Mesenchymal stem cell (in vitro differentiated cells and primary cell): Measurements from ENCODE around the gene AFTPH.
A peak's percentile ranks its signal among the peaks of the same experiment; 100 is the strongest.

Experiments
- DNase-seq: peaks from one replicate; pipeline ENCODE4 v3.0.0-alpha.2; 2013
- H2AFZ ChIP-seq: one replicate; pipeline ENCODE4 v1.6.1; 2013; ENCODE audit warnings: low read depth, mild to moderate bottlenecking, control low read depth, inconsistent platforms, low read length, moderate library complexity
- H2AK5ac ChIP-seq: 2 replicates; pipeline ENCODE4 v1.6.1; 2013; ENCODE audit warnings: low read length, moderate library complexity, mild to moderate bottlenecking, inconsistent platforms; ENCODE audit not compliant: severe bottlenecking
- H2BK120ac ChIP-seq: one replicate; pipeline ENCODE4 v1.6.1; 2013; ENCODE audit warnings: low read depth, mild to moderate bottlenecking, inconsistent platforms, low read length, moderate library complexity
- H2BK12ac ChIP-seq, 2 experiments: one replicate each; pipeline ENCODE4 v1.6.1; 2013; ENCODE audit warnings: inconsistent platforms in 2 of 2, low read length in 2 of 2, mild to moderate bottlenecking in 2 of 2, moderate library complexity in 2 of 2, control low read depth in 1 of 2
- H2BK15ac ChIP-seq: one replicate; pipeline ENCODE4 v1.6.1; 2013; ENCODE audit warnings: mild to moderate bottlenecking, low read depth, inconsistent platforms; ENCODE audit not compliant: poor library complexity, severe bottlenecking
- H2BK5ac ChIP-seq: 2 replicates; pipeline ENCODE4 v1.6.1; 2013; ENCODE audit warnings: low read depth, mild to moderate bottlenecking, low read length, control low read depth, inconsistent platforms; ENCODE audit not compliant: poor library complexity, severe bottlenecking
- H3K14ac ChIP-seq, 2 experiments: one replicate each; pipeline ENCODE4 v1.6.1; 2013; ENCODE audit warnings: inconsistent platforms in 2 of 2, low read length in 2 of 2, control low read depth in 1 of 2, mild to moderate bottlenecking in 1 of 2, moderate library complexity in 1 of 2
- H3K18ac ChIP-seq, 2 experiments: one replicate each; pipeline ENCODE4 v1.6.1; 2013; ENCODE audit warnings: inconsistent platforms in 2 of 2, low read length in 2 of 2, control low read depth in 1 of 2, low read depth in 1 of 2, mild to moderate bottlenecking in 1 of 2
- H3K23ac ChIP-seq, 2 experiments: one replicate each; pipeline ENCODE4 v1.6.1; 2013; ENCODE audit warnings: inconsistent platforms in 2 of 2, low read length in 2 of 2, mild to moderate bottlenecking in 2 of 2, moderate library complexity in 2 of 2, control low read depth in 1 of 2
- H3K27ac ChIP-seq: 2 replicates; pipeline ENCODE4 v1.5.1; 2013; ENCODE audit warnings: mild to moderate bottlenecking, moderate library complexity, low read length, control low read depth, inconsistent platforms; ENCODE audit not compliant: poor library complexity, severe bottlenecking
- H3K27me3 ChIP-seq, 2 experiments: 2 replicates each; pipeline versions ENCODE4 v1.6.1 to v1.7.0; 2013; ENCODE audit warnings: low read length in 2 of 2, mild to moderate bottlenecking in 2 of 2, moderate library complexity in 2 of 2, control low read depth in 1 of 2, inconsistent platforms in 1 of 2; ENCODE audit not compliant: control insufficient read depth in 1 of 2, insufficient read depth in 1 of 2
- H3K36me3 ChIP-seq, 2 experiments: 2 replicates each; pipeline versions ENCODE4 v1.6.1 to v1.7.0; 2013; ENCODE audit warnings: low read length in 2 of 2, control low read depth in 1 of 2, inconsistent platforms in 1 of 2, low read depth in 1 of 2, mild to moderate bottlenecking in 1 of 2; ENCODE audit not compliant: insufficient read depth in 2 of 2, control insufficient read depth in 1 of 2
- H3K4ac ChIP-seq, 2 experiments: one replicate each; pipeline ENCODE4 v1.6.1; 2013; ENCODE audit warnings: inconsistent platforms in 2 of 2, low read length in 2 of 2, mild to moderate bottlenecking in 2 of 2, moderate library complexity in 2 of 2, control low read depth in 1 of 2, low read depth in 1 of 2
- H3K4me1 ChIP-seq: 2 replicates; pipeline ENCODE4 v1.6.1; 2013; ENCODE audit warnings: low read depth, low read length, control low read depth; ENCODE audit not compliant: control insufficient read depth, insufficient read depth
- H3K4me2 ChIP-seq: 2 replicates; pipeline ENCODE4 v1.6.1; 2013; ENCODE audit warnings: low read length, mild to moderate bottlenecking, inconsistent platforms; ENCODE audit not compliant: poor library complexity, severe bottlenecking
- H3K4me3 ChIP-seq, 2 experiments: 2 replicates each; pipeline versions ENCODE4 v1.5.1 to v1.7.0; 2013; ENCODE audit warnings: low read length in 2 of 2, mild to moderate bottlenecking in 2 of 2, control low read depth in 1 of 2, low read depth in 1 of 2; ENCODE audit not compliant: insufficient read depth in 1 of 2
- H3K79me1 ChIP-seq: replicated peaks from 2 replicates; pipeline ENCODE4 v1.6.1; 2013; ENCODE audit warnings: mild to moderate bottlenecking, control low read depth, low read length, inconsistent platforms; ENCODE audit not compliant: poor library complexity, severe bottlenecking
- H3K9ac ChIP-seq: 2 replicates; pipeline ENCODE4 v1.7.0; 2013; ENCODE audit warnings: mild to moderate bottlenecking, low read length, moderate library complexity
- H3K9me3 ChIP-seq: 2 replicates; pipeline ENCODE4 v1.7.0; 2013; ENCODE audit warnings: mild to moderate bottlenecking, low read length; ENCODE audit not compliant: control insufficient read depth
- H4K8ac ChIP-seq: one replicate; pipeline ENCODE4 v1.6.1; 2013; ENCODE audit warnings: inconsistent platforms, mild to moderate bottlenecking, low read length, moderate library complexity
- H4K91ac ChIP-seq: one replicate; pipeline ENCODE4 v1.6.1; 2013; ENCODE audit warnings: mild to moderate bottlenecking, low read length, inconsistent platforms
- WGBS: methylation state at CpG from one replicate; pipeline ENCODE4 v1.1.7; 2013; ENCODE audit warnings: mixed read lengths; 5-methylcytosine and 5-hydroxymethylcytosine counted together

The AFTPH gene

GRCh38 chr2:64488050-64488974 is 35.8 kb upstream of the AFTPH start:
- Histone ChIP-seq H3K4me1 (no peaks in the 10 kb centered on the region), H2BK15ac (no peak overlapping the region), H3K27me3 (peaks cover 7 to 22% of the 10 kb centered on the region in 2 experiments), H2BK5ac (no peak overlapping the region), H3K36me3 (no peaks in the 10 kb centered on the region), H2BK12ac (no peak overlapping the region), H2BK120ac (no peak overlapping the region), H4K91ac (no peak overlapping the region), H3K79me1 (no peaks in the 10 kb centered on the region), H2AFZ (no peak overlapping the region), H3K9ac (peak overlapping the region; percentile 30), H3K27ac (no peak overlapping the region), H3K4me2 (no peak overlapping the region), H2AK5ac (no peak overlapping the region), H3K18ac (no peak overlapping the region), H4K8ac (no peak overlapping the region), H3K4me3 (no peak overlapping the region), H3K14ac (no peak overlapping the region), H3K4ac (no peak overlapping the region), H3K9me3 (no peaks in the 10 kb centered on the region), H3K23ac (no peak overlapping the region)
- WGBS, result 58% methylated on average over 20 of the region's 20 CpGs
- DNase-seq, result peak; percentile 59

- Histone ChIP-seq H3K27ac (no peak overlapping the region), H3K79me1 (no peaks in the 10 kb centered on the region), H3K27me3 (peaks cover 7 to 22% of the 10 kb centered on the region in 2 experiments), H3K9me3 (no peaks in the 10 kb centered on the region), H2AK5ac (no peak overlapping the region), H3K4ac (no peak overlapping the region), H4K91ac (no peak overlapping the region), H3K4me2 (no peak overlapping the region), H3K23ac (no peak overlapping the region), H3K4me1 (no peaks in the 10 kb centered on the region), H2BK12ac (no peak overlapping the region), H2BK120ac (no peak overlapping the region), H3K18ac (no peak overlapping the region), H4K8ac (no peak overlapping the region), H3K14ac (no peak overlapping the region), H2BK5ac (no peak overlapping the region), H3K36me3 (no peaks in the 10 kb centered on the region), H2BK15ac (no peak overlapping the region), H2AFZ (no peak overlapping the region), H3K4me3 (no peak overlapping the region), H3K9ac (no peak overlapping the region)
- WGBS, result 80% methylated on average over 5 of the region's 5 CpGs
- DNase-seq, result no peak
These were observed 34.9 kb upstream of the AFTPH start for GRCh38 chr2:64489081-64489751.

- Histone ChIP-seq H3K14ac (no peak overlapping the region), H2AK5ac (no peak overlapping the region), H2AFZ (no peak overlapping the region), H2BK12ac (no peak overlapping the region), H4K8ac (no peak overlapping the region), H2BK120ac (no peak overlapping the region), H3K4me2 (no peak overlapping the region), H3K18ac (no peak overlapping the region), H3K27me3 (peaks cover 3 to 8% of the 10 kb centered on the region in 2 experiments), H3K79me1 (no peaks in the 10 kb centered on the region), H3K4ac (no peak overlapping the region), H3K23ac (no peak overlapping the region), H3K27ac (no peak overlapping the region), H4K91ac (no peak overlapping the region), H3K4me3 (no peak overlapping the region), H2BK5ac (no peak overlapping the region), H2BK15ac (no peak overlapping the region), H3K36me3 (no peaks in the 10 kb centered on the region), H3K9ac (no peak overlapping the region), H3K9me3 (no peaks in the 10 kb centered on the region), H3K4me1 (no peaks in the 10 kb centered on the region)
- WGBS, result 90% methylated on average over 4 of the region's 4 CpGs
- no peak for DNase-seq
These were observed 32.7 kb upstream of the AFTPH start for GRCh38 chr2:64491426-64491825.

DNA sequence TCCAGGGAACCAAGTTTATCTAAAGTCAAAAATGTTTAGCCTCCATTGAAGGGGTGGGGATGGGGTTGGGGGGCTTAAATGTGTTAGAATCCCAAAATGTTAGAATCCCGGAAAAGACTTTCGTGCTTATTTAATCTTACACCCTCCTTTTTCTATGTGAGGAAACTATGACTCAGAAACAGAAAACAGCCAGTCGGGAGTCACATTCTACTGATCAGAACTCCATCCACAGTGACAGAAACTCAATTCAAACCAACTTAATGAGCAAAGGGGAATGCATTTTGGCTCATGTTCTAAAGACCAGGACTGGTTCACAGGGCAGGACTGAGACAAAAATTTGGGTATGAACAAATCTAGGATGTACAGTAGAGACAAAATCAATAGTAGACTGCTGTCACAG is 31.9 kb upstream of the AFTPH start:
- no peak overlapping the region for H2BK5ac ChIP-seq
- no peak overlapping the region for H2BK15ac ChIP-seq
- H3K18ac ChIP-seq, result no peak overlapping the region
- no peak overlapping the region for H3K23ac ChIP-seq
- H2BK12ac ChIP-seq, result no peak overlapping the region
- no peak overlapping the region for H4K8ac ChIP-seq
- no peak overlapping the region for H2AFZ ChIP-seq
- no peak overlapping the region for H3K14ac ChIP-seq
- no peak overlapping the region for H3K4me2 ChIP-seq
- whole genome bisulfite sequencing, result 88% methylated on average over 3 of the region's 3 CpGs
- no peak overlapping the region for H3K4me3 ChIP-seq
- no peak overlapping the region for H4K91ac ChIP-seq
- no peak for DNase-seq
- H3K4ac ChIP-seq, result no peak overlapping the region
- no peak overlapping the region for H3K27ac ChIP-seq
- peaks cover 0 to 4% of the 10 kb centered on the region in 2 experiments for H3K27me3 ChIP-seq
- H2AK5ac ChIP-seq, result no peak overlapping the region
- no peaks in the 10 kb centered on the region for H3K4me1 ChIP-seq
- H2BK120ac ChIP-seq, result no peak overlapping the region
- no peaks in the 10 kb centered on the region for H3K79me1 ChIP-seq
- no peaks in the 10 kb centered on the region for H3K36me3 ChIP-seq
- no peak overlapping the region for H3K9ac ChIP-seq
- no peaks in the 10 kb centered on the region for H3K9me3 ChIP-seq
